Mesenteric fat pad (tissue), 1 donor: Measurements from ENCODE around the gene KIAA1958. TPM values are rescaled to one million over a fixed set of nuclear protein-coding genes. Genes with fewer than 3 reads are reported as not detected.

Source experiments
- DNase-seq: peaks from one replicate; pipeline ENCODE4 v3.0.0-alpha.2; 2020; ENCODE audit warnings: low spot score
- total RNA-seq: library from RNA; stranded (reverse); fragmentation: NEBNext Ultra II Directional; extraction: Animal tissue kit (Norgen Biotek cat#: 25700); gene quantifications from one replicate; pipeline ENCODE4 v1.2.1, GENCODE V29; 2021
- donor health status: DM: yes; HTN: yes; CAD: no.

The KIAA1958 gene
- total RNA-seq, 1 donor from 2014 or later = 6.1 TPM

- no peak for DNase-seq
Observed at GRCh38 chr9:112527959-112528358, 41.3 kb downstream of the KIAA1958 start.

DNA sequence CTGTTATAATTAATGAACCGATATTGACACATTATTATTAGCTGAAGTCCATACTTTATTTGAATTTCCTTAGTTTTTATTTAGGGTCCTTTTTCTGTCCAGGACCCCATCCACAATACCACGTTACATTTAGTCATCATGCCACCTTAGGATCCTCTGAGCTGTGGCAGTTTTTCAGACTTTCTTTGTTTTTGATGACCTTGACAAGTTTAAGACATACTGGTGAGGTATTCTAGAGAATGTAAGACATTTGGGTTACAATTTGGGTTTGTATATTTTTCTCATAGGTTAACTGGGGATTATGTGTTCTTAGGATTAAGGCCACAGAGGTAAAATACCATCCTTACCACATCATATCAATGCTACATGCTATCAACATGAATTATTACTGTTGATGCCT is 42.7 kb downstream of the KIAA1958 start:
- no peak for DNase-seq

GRCh38 chr9:112530751-112531205 is 44.2 kb downstream of the KIAA1958 start:
- no peak for DNase-seq

- DNase-seq = no peak
Observed at GRCh38 chr9:112531666-112532282, 45.1 kb downstream of the KIAA1958 start.

DNA sequence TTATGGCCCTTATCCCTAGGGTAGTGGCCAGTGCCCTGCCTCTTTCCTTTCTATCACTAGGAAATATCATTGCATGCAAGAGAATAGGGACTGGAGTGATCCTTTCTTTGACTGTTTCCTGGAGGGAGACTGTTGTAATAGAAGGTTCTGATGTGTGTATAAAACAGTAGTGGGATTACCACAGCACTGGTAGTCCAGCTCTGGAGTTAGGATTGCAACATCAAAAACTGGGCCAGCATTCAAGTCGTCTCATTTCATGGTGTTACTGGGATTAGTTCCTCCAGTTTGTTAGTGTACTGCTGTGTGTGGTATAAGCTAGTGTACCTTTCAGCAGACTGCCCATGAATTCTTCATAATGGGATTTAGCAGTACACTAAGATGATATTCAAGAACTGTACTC is 45.8 kb downstream of the KIAA1958 start:
- DNase-seq = no peak

DNA sequence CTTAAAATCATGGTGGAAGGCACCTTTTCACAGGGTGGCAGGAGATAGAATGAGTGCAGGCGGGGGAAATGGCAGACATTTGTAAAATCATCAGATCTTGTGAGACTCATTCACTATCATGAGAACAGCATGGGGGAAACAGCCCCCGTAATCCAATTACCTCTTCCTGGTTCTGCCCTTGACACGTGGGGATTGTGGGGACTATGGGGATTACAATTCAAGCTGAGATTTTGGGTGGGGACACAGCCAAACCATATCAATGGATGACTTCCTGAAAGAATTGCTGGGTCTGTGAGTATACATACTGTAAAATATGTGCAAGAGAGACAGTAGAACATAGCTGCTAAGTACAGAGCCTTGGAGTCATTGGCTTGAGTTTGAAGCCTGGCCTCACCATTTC is 47.0 kb downstream of the KIAA1958 start:
- no peak for DNase-seq

DNA sequence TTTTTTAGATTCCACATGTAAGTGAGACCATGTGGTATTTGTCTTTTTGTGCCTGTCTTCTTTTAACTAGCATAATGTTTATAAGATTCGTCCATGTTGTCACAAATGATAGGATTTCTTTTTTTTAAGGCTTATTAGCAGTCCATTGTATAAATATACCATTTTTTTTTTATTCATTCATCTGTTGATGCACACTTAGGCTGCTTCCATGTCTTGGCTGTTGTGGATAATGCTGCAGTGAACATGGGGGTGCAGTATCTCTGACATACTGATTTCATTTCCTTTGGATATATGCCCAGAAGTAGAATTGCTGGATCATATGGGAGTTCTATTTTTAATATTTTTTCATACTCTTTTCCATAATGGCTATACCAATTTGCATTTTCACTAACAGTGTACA is 48.7 kb downstream of the KIAA1958 start:
- no peak for DNase-seq

- no peak for DNase-seq
Observed at GRCh38 chr9:112535811-112536210, 49.2 kb downstream of the KIAA1958 start.

DNA sequence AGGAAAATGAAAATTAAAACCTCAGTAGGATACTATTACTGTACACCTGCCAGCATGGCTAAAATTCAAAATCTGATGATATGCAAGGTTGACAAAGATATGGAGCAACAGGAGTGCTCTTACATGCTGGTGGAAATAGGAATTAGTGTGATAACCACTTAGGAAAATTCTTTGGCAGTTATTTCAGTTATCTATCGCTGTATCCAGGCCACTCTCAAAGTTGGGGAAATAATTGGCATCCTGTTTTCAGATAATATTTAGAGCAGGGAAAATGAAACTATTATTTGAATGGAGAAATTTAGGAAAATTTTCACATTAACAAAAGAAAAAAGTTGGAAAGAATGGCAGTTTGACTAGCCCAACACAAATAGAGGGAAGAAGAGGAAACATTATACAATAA is 50.9 kb downstream of the KIAA1958 start:
- DNase-seq = no peak

GRCh38 chr9:112540800-112541199 is 54.2 kb downstream of the KIAA1958 start:
- DNase-seq = no peak

DNA sequence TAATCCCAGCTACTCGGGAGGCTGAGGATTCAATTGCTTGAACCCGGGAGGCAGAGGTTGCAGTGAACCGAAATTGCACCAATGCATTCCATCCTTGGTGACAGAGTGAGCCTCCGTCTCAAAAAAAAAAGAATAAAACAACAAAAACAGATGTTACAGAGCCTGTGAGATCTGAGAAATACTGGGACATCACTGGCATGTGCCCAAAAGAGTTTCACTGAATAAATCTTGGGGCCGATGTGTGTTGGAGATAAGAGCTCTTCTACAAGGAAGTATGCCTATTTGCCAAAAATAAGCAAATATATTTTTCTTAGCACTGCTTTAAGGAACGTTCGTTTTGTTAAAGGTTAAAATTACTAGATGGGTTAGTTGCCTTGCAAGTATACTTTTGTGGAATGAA is 55.1 kb downstream of the KIAA1958 start:
- DNase-seq = no peak

- no peak for DNase-seq
Observed at GRCh38 chr9:112542593-112543292, 56.1 kb downstream of the KIAA1958 start.

GRCh38 chr9:112544477-112544876 is 57.9 kb downstream of the KIAA1958 start:
- DNase-seq = no peak

DNA sequence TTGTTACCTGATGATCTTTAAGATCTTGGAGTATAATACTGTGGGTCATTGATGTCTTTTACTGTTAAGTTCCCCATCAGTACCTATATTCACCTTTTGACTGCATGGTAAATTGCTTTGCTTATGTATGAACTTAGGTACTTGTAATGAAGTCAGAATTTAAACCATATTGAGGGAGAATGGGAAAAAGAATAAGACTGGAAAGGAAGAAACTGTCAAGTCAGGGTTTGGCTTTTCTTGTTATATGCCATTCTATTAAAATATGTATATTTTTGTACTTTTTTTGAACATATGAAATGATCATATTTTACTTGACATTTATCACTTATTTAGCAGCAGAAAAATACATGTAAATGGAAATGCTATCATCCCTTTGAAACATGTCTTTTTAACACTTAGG is 58.6 kb downstream of the KIAA1958 start:
- no peak for DNase-seq

DNA sequence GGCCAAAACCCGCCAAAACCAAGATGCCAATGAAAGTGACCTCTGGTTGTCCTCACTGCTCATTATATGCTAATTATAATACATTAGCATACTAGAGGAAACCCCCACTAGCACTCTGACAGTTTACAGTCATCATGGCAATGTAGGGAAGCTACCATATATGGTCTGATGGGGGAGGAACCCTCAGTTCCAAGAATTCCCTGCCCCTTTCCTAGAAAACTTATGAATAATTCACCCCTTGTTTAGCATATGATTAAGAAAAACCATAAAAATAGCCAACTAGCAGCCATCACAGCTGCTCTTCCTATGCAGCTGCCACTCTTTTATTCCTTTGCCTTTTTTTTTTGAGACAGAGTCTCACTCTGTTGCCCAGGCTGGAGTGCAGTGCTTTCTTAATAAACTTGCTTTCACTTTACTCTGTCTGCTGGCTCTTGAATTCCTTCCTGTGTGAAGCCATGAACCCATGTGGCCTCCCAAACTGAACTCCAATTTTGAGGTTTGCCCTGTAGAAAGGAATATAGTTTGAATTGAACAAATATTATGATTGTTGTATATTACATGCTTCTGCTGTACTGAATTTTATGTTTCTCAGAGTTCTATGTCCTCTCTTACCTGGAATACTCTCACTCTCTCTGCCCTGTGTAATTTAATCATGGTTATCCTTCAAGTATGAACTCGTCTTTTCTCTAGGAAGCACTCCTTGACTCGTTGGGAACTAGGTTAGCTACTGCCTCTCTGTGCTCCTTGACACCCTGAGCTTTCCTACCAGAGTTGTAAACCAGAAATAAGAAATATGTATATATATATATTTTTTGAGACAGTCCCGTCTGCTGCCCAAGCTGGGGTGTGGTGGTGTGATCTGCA is 59.8 kb downstream of the KIAA1958 start:
- DNase-seq = no peak

GRCh38 chr9:112548051-112548440 is 61.4 kb downstream of the KIAA1958 start:
- DNase-seq = no peak

DNA sequence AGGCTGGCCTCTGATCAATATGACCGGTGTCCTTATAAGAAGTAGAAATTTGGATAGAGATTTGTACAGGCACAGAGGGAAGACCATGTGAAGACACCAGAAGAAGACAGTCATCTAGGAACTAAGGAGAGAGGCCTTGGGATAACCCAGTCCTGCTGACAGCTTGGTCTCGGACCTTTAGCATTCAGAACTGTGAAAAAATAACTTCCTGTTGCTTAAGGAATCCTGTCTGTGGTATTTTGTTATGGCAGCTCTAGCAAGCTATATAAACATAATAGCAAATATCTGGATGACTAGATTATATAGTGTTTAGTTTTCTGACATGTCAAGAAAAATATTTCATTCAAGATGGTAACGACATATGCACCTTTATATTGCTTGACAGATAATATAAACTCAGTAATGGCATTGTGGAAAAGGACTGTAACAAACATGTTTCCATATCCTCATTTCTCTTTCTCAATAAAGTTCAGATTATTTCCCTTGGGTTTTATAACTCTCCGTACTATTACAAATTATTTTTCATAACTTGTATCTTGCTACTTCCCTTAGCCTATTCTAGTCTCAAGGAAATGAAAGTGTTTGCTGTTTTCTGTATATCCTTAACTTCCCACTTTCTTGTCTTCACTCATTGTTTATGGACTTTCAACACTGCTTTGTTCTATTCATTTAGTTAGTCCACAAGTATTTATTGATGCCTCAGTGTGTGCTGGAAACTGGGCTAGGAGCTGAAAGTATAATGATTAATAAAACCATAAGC is 62.4 kb downstream of the KIAA1958 start:
- DNase-seq = no peak

DNA sequence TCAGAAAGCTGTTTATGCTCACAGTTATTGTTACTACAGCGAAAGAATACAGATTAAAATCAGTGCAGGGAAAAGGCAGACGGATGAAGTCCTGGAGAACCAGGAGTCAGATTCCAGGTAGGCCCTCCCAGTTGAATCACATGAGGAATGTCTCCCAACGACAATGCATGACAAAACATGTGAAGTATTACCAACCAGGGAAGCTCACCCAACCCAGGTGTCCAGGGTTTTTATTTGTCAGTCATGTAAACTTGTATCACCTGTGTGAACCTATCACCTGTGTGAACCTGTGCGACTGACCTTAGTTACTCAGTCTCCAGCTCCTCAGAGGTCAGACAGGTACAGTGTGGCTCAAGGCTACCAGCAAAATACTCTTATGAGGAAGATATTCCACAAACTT is 63.9 kb downstream of the KIAA1958 start:
- no peak for DNase-seq

DNA sequence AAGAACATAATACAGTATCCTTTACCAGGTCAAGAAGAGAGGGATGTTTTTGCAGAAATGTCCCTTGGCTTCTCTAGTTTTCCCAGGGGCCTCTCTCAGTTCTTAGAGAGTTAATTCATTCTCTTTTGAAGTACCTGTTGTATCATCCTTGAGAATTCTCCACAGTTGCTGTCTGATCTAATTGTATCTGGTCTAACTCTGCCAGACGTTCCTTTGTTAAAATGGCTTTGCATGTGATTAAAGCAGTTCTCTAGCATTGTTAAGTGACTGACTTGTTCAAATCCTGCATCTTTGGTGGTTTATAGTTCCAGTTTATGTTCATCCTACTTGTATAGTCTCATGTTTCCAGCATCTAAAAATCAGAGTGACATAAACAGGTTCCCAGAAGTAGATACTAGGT is 65.0 kb downstream of the KIAA1958 start:
- DNase-seq = no peak

- DNase-seq = no peak
Observed at GRCh38 chr9:112552229-112553056, 65.8 kb downstream of the KIAA1958 start.
